D721Med (cell line): Measurements from ENCODE around the gene ABTB2.
"Not testable (repeated sequence)": the region's sequence is repeated elsewhere in the genome, so short reads cannot be mapped to it uniquely, and the experiment has no call there.

Experiments used
- DNase-seq: peaks from one replicate; pipeline ENCODE4 v3.0.0; 2011; ENCODE audit warnings: low spot score; ENCODE audit not compliant: insufficient read length
- FAIRE-seq: peaks from 2 replicates; lab custom pipeline; 2011; peaks lifted over from hg19 to GRCh38; lab: Jason Lieb, UNC
- TF ChIP-seq, protein P1 (sequence below): IDR thresholded peaks from 2 replicates; pipeline ENCODE4 v1.5.1; 2012; ENCODE audit warnings: mild to moderate bottlenecking, control low read depth; ENCODE audit not compliant: insufficient read depth; ENCODE audit errors: missing control alignments

The ABTB2 gene

GRCh38 chr11:34222030-34222429 lies 135.8 kb downstream of the ABTB2 start:
- FAIRE-seq = no peak
- TF ChIP-seq, protein P1, sequence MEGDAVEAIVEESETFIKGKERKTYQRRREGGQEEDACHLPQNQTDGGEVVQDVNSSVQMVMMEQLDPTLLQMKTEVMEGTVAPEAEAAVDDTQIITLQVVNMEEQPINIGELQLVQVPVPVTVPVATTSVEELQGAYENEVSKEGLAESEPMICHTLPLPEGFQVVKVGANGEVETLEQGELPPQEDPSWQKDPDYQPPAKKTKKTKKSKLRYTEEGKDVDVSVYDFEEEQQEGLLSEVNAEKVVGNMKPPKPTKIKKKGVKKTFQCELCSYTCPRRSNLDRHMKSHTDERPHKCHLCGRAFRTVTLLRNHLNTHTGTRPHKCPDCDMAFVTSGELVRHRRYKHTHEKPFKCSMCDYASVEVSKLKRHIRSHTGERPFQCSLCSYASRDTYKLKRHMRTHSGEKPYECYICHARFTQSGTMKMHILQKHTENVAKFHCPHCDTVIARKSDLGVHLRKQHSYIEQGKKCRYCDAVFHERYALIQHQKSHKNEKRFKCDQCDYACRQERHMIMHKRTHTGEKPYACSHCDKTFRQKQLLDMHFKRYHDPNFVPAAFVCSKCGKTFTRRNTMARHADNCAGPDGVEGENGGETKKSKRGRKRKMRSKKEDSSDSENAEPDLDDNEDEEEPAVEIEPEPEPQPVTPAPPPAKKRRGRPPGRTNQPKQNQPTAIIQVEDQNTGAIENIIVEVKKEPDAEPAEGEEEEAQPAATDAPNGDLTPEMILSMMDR = no peak
- DNase-seq = no peak

GRCh38 chr11:34219941-34220370 lies 137.9 kb downstream of the ABTB2 start:
- TF ChIP-seq, protein P1 = no peak
- FAIRE-seq (no peak), DNase-seq (no peak)

DNA sequence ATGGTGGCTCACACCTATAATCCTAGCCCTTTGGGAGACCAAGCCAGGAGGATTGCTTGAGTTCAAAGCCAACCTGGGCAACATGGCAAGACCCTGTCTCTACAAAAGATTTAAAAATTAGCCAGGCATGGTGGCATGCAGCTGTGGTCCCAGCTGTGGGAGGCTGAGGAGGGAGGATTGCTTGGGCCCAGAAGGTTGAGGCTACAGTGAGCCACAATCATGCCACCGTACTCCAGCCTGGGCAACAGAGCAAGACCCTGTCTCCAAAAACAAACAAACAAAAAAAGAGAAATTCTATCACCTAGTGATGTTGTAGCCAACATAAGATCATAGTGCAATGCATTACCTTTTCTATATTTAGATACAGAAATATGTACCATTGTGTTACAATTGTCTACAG lies 138.5 kb downstream of the ABTB2 start:
- DNase-seq (no peak), FAIRE-seq (no peak)
- TF ChIP-seq, protein P1 = no peak

GRCh38 chr11:34218756-34219155 lies 139.1 kb downstream of the ABTB2 start:
- not testable (repeated sequence) for FAIRE-seq, DNase-seq

GRCh38 chr11:34218067-34218466 lies 139.7 kb downstream of the ABTB2 start:
- TF ChIP-seq, protein P1 = no peak
- FAIRE-seq = no peak
- no peak for DNase-seq

DNA sequence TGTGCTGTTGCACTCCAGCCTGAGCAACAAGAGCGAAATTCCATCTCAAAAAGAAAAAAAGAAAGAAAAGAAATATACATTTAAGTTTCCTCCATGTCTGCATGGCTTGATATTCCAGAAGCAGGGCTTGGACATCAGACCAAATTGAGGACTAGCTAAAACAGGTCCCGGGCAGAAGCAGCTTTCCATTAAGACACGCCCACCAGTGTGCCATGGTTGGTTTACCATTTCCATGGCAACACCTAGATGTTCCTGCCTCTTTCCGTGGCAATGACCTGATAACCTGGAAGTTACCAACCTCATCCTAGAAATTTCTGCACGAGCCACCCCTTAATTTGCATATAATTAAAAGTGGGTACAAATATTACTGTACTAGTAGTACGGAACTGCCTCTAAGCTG lies 141.1 kb downstream of the ABTB2 start:
- FAIRE-seq (no peak), DNase-seq (no peak)
- TF ChIP-seq, protein P1 = no peak

- TF ChIP-seq, protein P1 = no peak
- no peak for DNase-seq
- no peak for FAIRE-seq
Observed at GRCh38 chr11:34215806-34216453, 141.9 kb downstream of the ABTB2 start.
